Endothelial cell of umbilical vein (primary cell): Measurements from ENCODE around the gene RGS19.

Experiments
- MAX ChIP-seq: IDR thresholded peaks from 2 replicates; pipeline ENCODE4 v1.6.1; 2011; ENCODE audit not compliant: insufficient read depth, insufficient read length
- POLR2A ChIP-seq: IDR thresholded peaks from 2 replicates; pipeline ENCODE4 v1.6.1; 2012; ENCODE audit warnings: low read depth, mild to moderate bottlenecking, control low read depth, low read length
- POLR2AphosphoS5 ChIP-seq: IDR thresholded peaks from 2 replicates; pipeline ENCODE4 v1.6.1; 2012; ENCODE audit warnings: low read depth, mild to moderate bottlenecking, control low read depth, low read length, moderate library complexity; ENCODE audit not compliant: insufficient read depth
- TF ChIP-seq, protein P1 (sequence below), 2 donors: IDR thresholded peaks; 1 replicate in 1 of 2; 2 replicates in 1 of 2; pipeline ENCODE4 v1.5.1; 2011; ENCODE audit warnings: low read length in 2 of 2, mild to moderate bottlenecking in 2 of 2, moderate library complexity in 2 of 2, control low read depth in 1 of 2, inconsistent platforms in 1 of 2, low read depth in 1 of 2; ENCODE audit not compliant: insufficient read depth in 1 of 2; ENCODE audit errors: extremely low read depth in 1 of 2

- no peak for TF ChIP-seq MAX
- TF ChIP-seq, protein P1, sequence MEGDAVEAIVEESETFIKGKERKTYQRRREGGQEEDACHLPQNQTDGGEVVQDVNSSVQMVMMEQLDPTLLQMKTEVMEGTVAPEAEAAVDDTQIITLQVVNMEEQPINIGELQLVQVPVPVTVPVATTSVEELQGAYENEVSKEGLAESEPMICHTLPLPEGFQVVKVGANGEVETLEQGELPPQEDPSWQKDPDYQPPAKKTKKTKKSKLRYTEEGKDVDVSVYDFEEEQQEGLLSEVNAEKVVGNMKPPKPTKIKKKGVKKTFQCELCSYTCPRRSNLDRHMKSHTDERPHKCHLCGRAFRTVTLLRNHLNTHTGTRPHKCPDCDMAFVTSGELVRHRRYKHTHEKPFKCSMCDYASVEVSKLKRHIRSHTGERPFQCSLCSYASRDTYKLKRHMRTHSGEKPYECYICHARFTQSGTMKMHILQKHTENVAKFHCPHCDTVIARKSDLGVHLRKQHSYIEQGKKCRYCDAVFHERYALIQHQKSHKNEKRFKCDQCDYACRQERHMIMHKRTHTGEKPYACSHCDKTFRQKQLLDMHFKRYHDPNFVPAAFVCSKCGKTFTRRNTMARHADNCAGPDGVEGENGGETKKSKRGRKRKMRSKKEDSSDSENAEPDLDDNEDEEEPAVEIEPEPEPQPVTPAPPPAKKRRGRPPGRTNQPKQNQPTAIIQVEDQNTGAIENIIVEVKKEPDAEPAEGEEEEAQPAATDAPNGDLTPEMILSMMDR (IDR thresholded peaks at IDR 0.05; ENCODE audit: extremely low read depth in 1 of 2, insufficient read depth in 1 of 2, low read depth in 1 of 2, low read length in 2 of 2), result no peak
- no peak for TF ChIP-seq POLR2AphosphoS5
- TF ChIP-seq POLR2A, result no peak
Observed at GRCh38 chr20:64074963-64075362, 4.4 kb downstream of the RGS19 start.
